ENCODE results near the gene IQSEC1. TPM values are rescaled to one million over a fixed set of nuclear protein-coding genes. Genes with fewer than 3 reads are reported as not detected.

Gene IQSEC1
- polyA plus RNA-seq, 3 donors: 25.1 to 30.4 (median 28.2) TPM

- no peak for DNase-seq (ENCODE audit: low read depth in 3 of 3, low spot score in 2 of 3)
Measured at GRCh38 chr3:13052191-13052820, 20.9 kb downstream of the IQSEC1 start.

- no peak for DNase-seq (ENCODE audit: low read depth in 3 of 3, low spot score in 2 of 3)
Measured at GRCh38 chr3:13051581-13051980, 21.6 kb downstream of the IQSEC1 start.

- DNase-seq (ENCODE audit: low read depth in 3 of 3, low spot score in 2 of 3): no peak
Measured at GRCh38 chr3:13051066-13051465, 22.2 kb downstream of the IQSEC1 start.

- DNase-seq (ENCODE audit: low read depth in 3 of 3, low spot score in 2 of 3): no peak
Measured at GRCh38 chr3:13050446-13050845, 22.8 kb downstream of the IQSEC1 start.

GRCh38 chr3:13049400-13049799, 23.8 kb downstream of the IQSEC1 start:
- DNase-seq (ENCODE audit: low read depth in 3 of 3, low spot score in 2 of 3): no peak

- DNase-seq (ENCODE audit: low read depth in 3 of 3, low spot score in 2 of 3): no peak
Measured at GRCh38 chr3:13047296-13048165, 25.7 kb downstream of the IQSEC1 start.

- no peak for DNase-seq (ENCODE audit: low read depth in 3 of 3, low spot score in 2 of 3)
Measured at GRCh38 chr3:13046569-13047274, 26.5 kb downstream of the IQSEC1 start.

- DNase-seq (ENCODE audit: low read depth in 3 of 3, low spot score in 2 of 3): no peak
Measured at GRCh38 chr3:13045904-13046568, 27.2 kb downstream of the IQSEC1 start.

GRCh38 chr3:13045241-13045903, 27.9 kb downstream of the IQSEC1 start:
- no peak for DNase-seq (ENCODE audit: low read depth in 3 of 3, low spot score in 2 of 3)

GRCh38 chr3:13044496-13045240, 28.6 kb downstream of the IQSEC1 start:
- no peak for DNase-seq (ENCODE audit: low read depth in 3 of 3, low spot score in 2 of 3)

- no peak for DNase-seq (ENCODE audit: low read depth in 3 of 3, low spot score in 2 of 3)
Measured at GRCh38 chr3:13043656-13044055, 29.6 kb downstream of the IQSEC1 start.

GRCh38 chr3:13042715-13043271, 30.4 kb downstream of the IQSEC1 start:
- no peak for DNase-seq (ENCODE audit: low read depth in 3 of 3, low spot score in 2 of 3)

GRCh38 chr3:13042127-13042701, 31.0 kb downstream of the IQSEC1 start:
- DNase-seq (ENCODE audit: low read depth in 3 of 3, low spot score in 2 of 3): no peak

- no peak for DNase-seq (ENCODE audit: low read depth in 3 of 3, low spot score in 2 of 3)
Measured at GRCh38 chr3:13041113-13041776, 32.0 kb downstream of the IQSEC1 start.

GRCh38 chr3:13040361-13041074, 32.7 kb downstream of the IQSEC1 start:
- no peak for DNase-seq (ENCODE audit: low read depth in 3 of 3, low spot score in 2 of 3)

GRCh38 chr3:13039213-13039896, 33.9 kb downstream of the IQSEC1 start:
- no peak for DNase-seq (ENCODE audit: low read depth in 3 of 3, low spot score in 2 of 3)

GRCh38 chr3:13037458-13038117, 35.6 kb downstream of the IQSEC1 start:
- no peak for DNase-seq (ENCODE audit: low read depth in 3 of 3, low spot score in 2 of 3)

All from right renal cortex interstitium (tissue), 3 donors.